ENCODE results near the gene SDCBP2.
A peak's percentile ranks its signal among the peaks of the same experiment; 100 is the strongest.

Gene SDCBP2

DNA sequence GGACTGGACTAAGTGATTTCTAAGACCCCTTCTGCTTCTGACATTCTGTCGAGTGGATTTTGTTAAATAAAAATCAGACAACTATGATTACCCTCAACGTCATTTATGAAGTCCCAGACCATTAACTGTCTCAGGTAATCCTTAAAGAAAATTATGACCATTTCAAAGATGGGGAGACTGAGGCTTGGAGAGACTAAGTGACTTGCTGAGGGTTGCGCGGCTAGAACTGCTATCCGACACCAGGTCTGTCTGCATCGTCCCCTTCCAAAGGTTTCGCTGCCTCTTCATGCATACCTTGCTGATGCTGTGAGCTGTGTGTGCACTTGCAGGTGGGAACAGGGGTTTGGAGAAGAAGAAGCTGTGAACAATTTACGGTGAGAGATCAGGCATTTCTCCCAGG is 59.7 kb downstream of the SDCBP2 start:
- DNase-seq: no peak

DNA sequence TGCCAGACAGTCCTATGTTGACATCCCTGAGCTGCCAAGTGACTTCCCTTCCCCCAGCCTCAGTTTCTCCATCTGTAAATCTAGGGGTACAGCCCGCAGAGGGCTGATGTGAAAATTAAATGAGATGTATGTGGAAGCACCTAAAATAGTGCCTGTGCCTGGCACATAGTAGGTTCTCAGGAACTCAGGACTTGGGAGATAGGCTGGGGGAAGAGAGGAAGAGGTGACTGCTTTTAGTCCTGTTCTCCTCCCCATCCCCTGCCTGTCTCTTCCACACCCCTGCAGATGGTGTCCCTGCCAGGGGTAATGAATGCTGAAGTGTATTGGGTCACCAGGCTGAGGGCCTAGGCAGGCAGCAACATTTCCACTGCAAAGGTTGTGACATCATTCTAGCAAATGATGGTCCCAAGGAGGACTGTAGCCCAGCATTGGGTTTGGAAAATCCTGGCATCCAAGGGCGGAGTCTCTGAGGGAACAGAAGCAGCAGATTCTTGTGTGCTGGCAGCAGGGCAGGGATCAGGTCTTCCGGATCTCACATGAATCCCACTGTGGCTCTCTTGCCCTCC is 61.0 kb downstream of the SDCBP2 start:
- DNase-seq: no peak

DNA sequence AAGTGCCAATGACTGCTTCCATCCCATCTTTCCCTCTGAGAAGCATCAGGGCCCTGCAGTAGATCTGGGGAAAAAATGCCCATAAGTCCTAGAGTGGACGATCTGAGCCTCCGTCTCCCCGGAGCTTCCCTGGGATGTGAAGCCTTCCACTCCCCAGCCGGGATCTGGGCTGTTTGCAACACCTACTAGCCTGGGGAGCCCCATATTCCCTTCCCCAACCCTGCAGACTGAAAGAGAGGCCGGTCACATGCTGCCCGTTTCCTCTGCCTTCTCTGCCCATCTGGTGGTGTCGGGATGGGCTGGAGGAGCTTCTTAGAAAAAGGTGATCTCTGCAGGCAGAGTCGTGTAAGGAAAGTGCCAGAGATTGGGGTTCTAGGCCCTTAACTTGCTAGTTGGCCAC is 61.8 kb downstream of the SDCBP2 start:
- DNase-seq: no peak

DNA sequence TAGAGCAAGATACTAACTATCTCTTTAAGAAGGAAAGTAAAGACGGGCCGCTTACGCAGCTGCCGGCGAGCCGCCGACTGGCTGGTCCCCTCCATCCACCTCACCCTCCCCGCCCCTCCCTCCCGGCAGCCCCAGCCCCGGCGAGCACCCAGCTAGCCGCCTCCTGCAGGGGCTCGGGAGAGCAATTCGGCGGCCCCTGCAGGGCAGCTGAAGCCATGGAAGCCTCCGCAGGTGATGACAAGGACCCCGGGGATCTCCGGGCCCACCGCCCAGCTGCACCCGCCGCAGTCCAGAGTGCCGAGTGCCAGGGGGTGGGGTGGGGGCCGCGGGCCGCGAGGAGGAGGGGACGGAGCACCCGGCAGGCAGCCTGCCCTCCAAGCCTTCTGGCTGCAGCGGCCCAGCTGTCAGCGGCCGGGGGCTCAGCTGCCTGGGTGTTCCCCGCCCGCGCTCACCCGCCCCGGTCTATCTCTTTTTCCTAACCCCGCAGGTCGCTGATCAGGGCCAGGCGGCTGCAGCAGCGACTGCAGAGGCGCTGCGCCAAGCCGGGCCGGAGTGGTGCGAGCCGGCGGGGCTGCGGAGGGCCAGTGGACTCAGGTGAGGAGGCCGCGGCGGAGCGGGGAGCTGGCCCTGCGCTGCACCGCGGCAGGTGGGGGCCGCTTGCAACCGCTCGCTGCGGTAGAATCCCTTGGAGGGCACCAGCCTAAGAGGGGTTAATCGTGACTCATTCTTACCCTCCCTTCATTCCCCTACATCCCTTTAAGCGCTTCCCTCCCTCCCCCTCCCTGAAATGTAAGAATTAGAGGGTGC is 62.6 kb downstream of the SDCBP2 start, which contains the start of gene SNPH:
Gene SNPH (plus strand): TSS at position 128 of the 807 bp plus-strand sequence. CDS start 29,946 bp downstream, outside the sequence.
- DNase-seq: peak; percentile 65

DNA sequence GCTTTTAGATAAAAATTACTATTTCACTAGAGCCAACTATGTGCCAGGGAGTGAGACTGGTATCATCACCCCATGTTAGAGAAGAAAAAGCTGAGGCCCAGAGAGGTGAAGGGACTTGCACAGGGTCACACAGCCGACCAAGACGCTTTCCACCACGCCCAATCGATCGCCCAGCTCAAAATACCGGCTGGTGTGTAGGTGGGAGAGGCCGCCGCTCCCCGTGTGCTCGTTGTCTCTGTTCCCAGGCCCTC is 63.1 kb downstream of the SDCBP2 start:
- no peak for DNase-seq

DNA sequence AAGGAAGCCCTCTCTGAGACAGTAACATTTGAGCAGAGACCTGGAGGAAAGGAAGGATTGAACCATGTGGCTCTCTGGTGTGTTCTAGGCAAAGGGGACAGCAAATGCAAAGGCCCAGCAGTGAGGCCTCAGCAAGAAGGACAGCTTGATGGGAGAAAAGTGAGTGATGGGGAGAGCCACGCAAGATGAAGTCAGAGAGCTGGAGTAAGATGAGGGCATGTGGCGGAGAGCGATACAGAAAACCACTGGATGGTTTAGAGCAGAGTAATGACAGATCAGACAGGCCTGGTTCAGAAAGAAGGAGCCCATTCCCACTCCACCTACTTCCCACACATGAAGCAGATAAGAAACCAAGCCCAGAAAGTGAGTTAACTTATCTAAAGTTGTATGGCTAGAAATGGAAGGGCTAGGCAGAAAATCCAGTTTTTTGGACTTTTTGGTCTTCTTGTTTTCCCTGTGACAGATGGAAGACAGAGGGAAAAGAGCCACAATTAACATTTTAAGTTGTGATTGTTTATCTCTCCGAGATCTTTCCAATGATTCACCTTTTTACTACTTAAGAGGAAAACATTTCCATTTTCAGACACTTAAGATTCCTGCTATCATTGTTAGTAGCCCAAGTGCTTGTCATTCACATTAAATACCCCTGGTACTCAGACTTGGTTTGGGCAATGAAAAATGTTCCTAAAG is 63.6 kb downstream of the SDCBP2 start:
- no peak for DNase-seq

DNA sequence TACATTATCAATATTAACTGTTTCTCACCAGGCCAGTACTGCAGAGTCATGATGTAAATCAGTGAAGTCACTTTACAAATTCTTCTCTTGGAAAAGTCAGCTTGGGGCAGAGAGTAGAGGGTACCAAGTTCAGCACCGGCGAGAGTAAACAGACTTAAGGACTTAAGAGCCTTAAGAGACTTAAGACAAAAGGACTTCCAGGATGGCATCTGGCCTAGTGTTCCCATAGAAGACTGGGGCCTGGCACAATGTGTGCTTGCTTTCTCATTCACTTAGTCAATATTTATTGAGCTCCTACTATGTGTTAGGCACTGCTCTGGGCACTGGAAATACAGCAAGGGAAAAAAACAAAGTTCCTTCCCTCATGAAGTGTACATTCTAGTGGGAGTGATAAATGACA is 64.2 kb downstream of the SDCBP2 start:
- DNase-seq: no peak

DNA sequence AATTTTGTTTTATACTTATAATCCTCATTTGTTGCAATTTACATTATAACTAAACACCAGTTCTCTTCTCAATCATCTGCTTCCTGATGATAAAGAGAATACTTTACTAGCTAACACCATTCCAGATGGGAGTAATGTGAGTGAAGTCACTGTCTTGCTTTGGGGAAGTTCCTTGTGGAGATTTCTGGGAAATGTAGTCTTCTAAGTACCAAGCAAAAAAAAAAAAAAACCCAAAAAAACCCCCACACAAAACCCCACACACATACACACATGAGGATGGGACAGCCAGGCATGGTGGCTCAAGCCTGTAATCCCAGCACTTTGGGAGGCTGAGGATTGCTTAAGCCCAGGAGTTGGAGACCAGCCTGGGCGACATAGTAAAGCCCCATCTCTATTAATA is 65.1 kb downstream of the SDCBP2 start:
- DNase-seq: peak; percentile 21
